ENCODE data around the gene GPR137B.

GPR137B gene

GRCh38 chr1:236119943-236120484 lies 22.3 kb upstream of the GPR137B start:
- no peaks in the 10 kb centered on the region for H4K20me1 ChIP-seq (ENCODE audit: control insufficient read depth, insufficient read depth, low read depth, low read length)
- peaks cover 6% of the 10 kb centered on the region for H3K4me1 ChIP-seq (ENCODE audit: control insufficient read depth, low read length)
- H3K36me3 ChIP-seq (ENCODE audit: control insufficient read depth, low read length): no peaks in the 10 kb centered on the region
- no peaks in the 10 kb centered on the region for H3K9me3 ChIP-seq (ENCODE audit: control insufficient read depth, insufficient read depth, low read length)
- no peaks in the 10 kb centered on the region for H3K79me2 ChIP-seq (ENCODE audit: control insufficient read depth, low read length)
- H3K27me3 ChIP-seq (ENCODE audit: control insufficient read depth, low read length): peaks cover 9% of the 10 kb centered on the region; the same call in 1 of the 2 replicates
- H3K9me2 ChIP-seq (replicated peaks; ENCODE audit: control insufficient read depth, low read length): no peaks in the 10 kb centered on the region
- TF ChIP-seq, protein P1, sequence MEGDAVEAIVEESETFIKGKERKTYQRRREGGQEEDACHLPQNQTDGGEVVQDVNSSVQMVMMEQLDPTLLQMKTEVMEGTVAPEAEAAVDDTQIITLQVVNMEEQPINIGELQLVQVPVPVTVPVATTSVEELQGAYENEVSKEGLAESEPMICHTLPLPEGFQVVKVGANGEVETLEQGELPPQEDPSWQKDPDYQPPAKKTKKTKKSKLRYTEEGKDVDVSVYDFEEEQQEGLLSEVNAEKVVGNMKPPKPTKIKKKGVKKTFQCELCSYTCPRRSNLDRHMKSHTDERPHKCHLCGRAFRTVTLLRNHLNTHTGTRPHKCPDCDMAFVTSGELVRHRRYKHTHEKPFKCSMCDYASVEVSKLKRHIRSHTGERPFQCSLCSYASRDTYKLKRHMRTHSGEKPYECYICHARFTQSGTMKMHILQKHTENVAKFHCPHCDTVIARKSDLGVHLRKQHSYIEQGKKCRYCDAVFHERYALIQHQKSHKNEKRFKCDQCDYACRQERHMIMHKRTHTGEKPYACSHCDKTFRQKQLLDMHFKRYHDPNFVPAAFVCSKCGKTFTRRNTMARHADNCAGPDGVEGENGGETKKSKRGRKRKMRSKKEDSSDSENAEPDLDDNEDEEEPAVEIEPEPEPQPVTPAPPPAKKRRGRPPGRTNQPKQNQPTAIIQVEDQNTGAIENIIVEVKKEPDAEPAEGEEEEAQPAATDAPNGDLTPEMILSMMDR (IDR thresholded peaks at IDR 0.05; ENCODE audit: low read depth, low read length, poor library complexity, severe bottlenecking): no peak
- TF ChIP-seq EZH2phosphoT487 (IDR thresholded peaks at IDR 0.05; ENCODE audit: borderline replicate concordance, low read length): no peak
- H3K4me3 ChIP-seq (ENCODE audit: low read length): no peak overlapping the region
- H3K4me2 ChIP-seq (ENCODE audit: low read length): no peak overlapping the region
- H3F3A ChIP-seq (ENCODE audit: control insufficient read depth, insufficient read depth): no peaks in the 10 kb centered on the region
- H3K27ac ChIP-seq (ENCODE audit: low read depth, low read length): no peak overlapping the region

DNA sequence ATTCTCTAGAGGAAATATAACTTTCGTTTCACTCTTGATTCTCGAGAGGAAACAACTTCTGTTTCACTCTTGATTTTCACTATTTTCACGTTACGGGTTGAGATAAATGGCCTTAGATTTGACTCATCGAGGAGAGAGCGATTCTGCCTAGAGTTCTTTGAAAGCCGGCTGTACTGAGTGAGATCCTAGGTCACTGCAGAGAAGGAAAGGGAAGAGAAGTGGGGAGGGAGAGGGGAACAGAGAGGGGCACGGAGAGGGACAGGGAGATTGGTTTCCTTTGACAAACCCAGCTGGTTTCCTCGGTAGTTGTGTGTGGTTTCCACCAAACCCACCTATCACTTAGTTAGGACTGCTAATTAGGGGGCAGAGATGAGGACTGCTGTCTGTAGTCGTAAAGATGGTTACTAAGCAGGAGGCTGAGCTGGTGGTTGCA lies 21.6 kb upstream of the GPR137B start:
- H3K27me3 ChIP-seq (ENCODE audit: control insufficient read depth, low read length): peaks cover 9% of the 10 kb centered on the region; the same call in 1 of the 2 replicates
- no peaks in the 10 kb centered on the region for H3K79me2 ChIP-seq (ENCODE audit: control insufficient read depth, low read length)
- H3K9me3 ChIP-seq (ENCODE audit: control insufficient read depth, insufficient read depth, low read length): no peaks in the 10 kb centered on the region
- peaks cover 6% of the 10 kb centered on the region for H3K4me1 ChIP-seq (ENCODE audit: control insufficient read depth, low read length)
- no peaks in the 10 kb centered on the region for H3K9me2 ChIP-seq (replicated peaks; ENCODE audit: control insufficient read depth, low read length)
- no peak for TF ChIP-seq EZH2phosphoT487 (IDR thresholded peaks at IDR 0.05; ENCODE audit: borderline replicate concordance, low read length)
- TF ChIP-seq, protein P1 (IDR thresholded peaks at IDR 0.05; ENCODE audit: low read depth, low read length, poor library complexity, severe bottlenecking): no peak
- H4K20me1 ChIP-seq (ENCODE audit: control insufficient read depth, insufficient read depth, low read depth, low read length): no peaks in the 10 kb centered on the region
- H3K4me3 ChIP-seq (ENCODE audit: low read length): no peak overlapping the region
- H3K36me3 ChIP-seq (ENCODE audit: control insufficient read depth, low read length): no peaks in the 10 kb centered on the region
- H3F3A ChIP-seq (ENCODE audit: control insufficient read depth, insufficient read depth): no peaks in the 10 kb centered on the region
- peak overlapping the region; percentile 26; the same call in 1 of the 2 replicates for H3K4me2 ChIP-seq (ENCODE audit: low read length)
- no peak overlapping the region for H3K27ac ChIP-seq (ENCODE audit: low read depth, low read length)

- H3F3A ChIP-seq (ENCODE audit: control insufficient read depth, insufficient read depth): no peaks in the 10 kb centered on the region
- H3K4me1 ChIP-seq (ENCODE audit: control insufficient read depth, low read length): peaks cover 6% of the 10 kb centered on the region
- no peak overlapping the region for H3K4me3 ChIP-seq (ENCODE audit: low read length)
- H3K9me3 ChIP-seq (ENCODE audit: control insufficient read depth, insufficient read depth, low read length): no peaks in the 10 kb centered on the region
- peaks cover 9% of the 10 kb centered on the region; the same call in 1 of the 2 replicates for H3K27me3 ChIP-seq (ENCODE audit: control insufficient read depth, low read length)
- H3K9me2 ChIP-seq (replicated peaks; ENCODE audit: control insufficient read depth, low read length): no peaks in the 10 kb centered on the region
- no peak overlapping the region for H3K27ac ChIP-seq (ENCODE audit: low read depth, low read length)
- H4K20me1 ChIP-seq (ENCODE audit: control insufficient read depth, insufficient read depth, low read depth, low read length): no peaks in the 10 kb centered on the region
- no peaks in the 10 kb centered on the region for H3K36me3 ChIP-seq (ENCODE audit: control insufficient read depth, low read length)
- TF ChIP-seq, protein P1 (IDR thresholded peaks at IDR 0.05; ENCODE audit: low read depth, low read length, poor library complexity, severe bottlenecking): no peak
- no peak for TF ChIP-seq EZH2phosphoT487 (IDR thresholded peaks at IDR 0.05; ENCODE audit: borderline replicate concordance, low read length)
- H3K79me2 ChIP-seq (ENCODE audit: control insufficient read depth, low read length): no peaks in the 10 kb centered on the region
- no peak overlapping the region for H3K4me2 ChIP-seq (ENCODE audit: low read length)
These were observed 20.2 kb upstream of the GPR137B start for GRCh38 chr1:236122176-236122575.
